ENCODE results near the gene MCCC1. TPM values are rescaled to one million over a fixed set of nuclear protein-coding genes. Genes with fewer than 3 reads are reported as not detected.

MCCC1 gene
- total RNA-seq, 1 experiment from 2014 or later, result 52.6 TPM

GRCh38 chr3:183074261-183074660, 25.0 kb downstream of the MCCC1 start:
- Histone ChIP-seq H3K4me2 (peak overlapping the region; percentile 34), H3K9me3 (ENCODE audit: insufficient read depth, low read depth) (peaks cover 10% of the 10 kb centered on the region), H3K27me3 (ENCODE audit: insufficient read depth, low read depth) (no peaks in the 10 kb centered on the region), H4K20me1 (ENCODE audit: insufficient read depth) (0 out of 2 replicates have a peak, but pooled peaks cover 2% of the 10 kb centered on the region), H3K4me3 (no peak overlapping the region), H2AFZ (no peak overlapping the region), H3F3A (ENCODE audit: insufficient read depth, low read depth) (peaks cover 12% of the 10 kb centered on the region), H3K27ac (peak overlapping the region; percentile 55), H3K4me1 (replicated peaks; ENCODE audit: insufficient read depth) (peaks cover 14% of the 10 kb centered on the region), H3K9me2 (ENCODE audit: insufficient read depth) (no peaks in the 10 kb centered on the region), H3K79me2 (ENCODE audit: low read depth) (no peaks in the 10 kb centered on the region), H3K36me3 (ENCODE audit: low read depth) (peaks cover 48% of the 10 kb centered on the region)
- intact Hi-C loops (cut with micrococcal nuclease; ENCODE audit: unreplicated experiment), result no loop called here
- BruUV-seq (replicated peaks), result no TSS peak
- ChIA-PET CTCF (no interaction called here), POLR2A (ENCODE audit: unreplicated experiment) (no interaction called here)
- TF ChIP-seq CTCF (conservative IDR thresholded peaks at IDR 0.05) (no peak), EZH2 (IDR thresholded peaks at IDR 0.05; ENCODE audit: low read depth) (no peak)
- DNase-seq, result no peak

GRCh38 chr3:183073839-183074238, 25.5 kb downstream of the MCCC1 start:
- no peaks in the 10 kb centered on the region for H3K9me2 ChIP-seq (ENCODE audit: insufficient read depth)
- BruUV-seq (replicated peaks), result no TSS peak
- H3K4me1 ChIP-seq (replicated peaks; ENCODE audit: insufficient read depth), result peaks cover 14% of the 10 kb centered on the region
- ChIA-PET POLR2A (ENCODE audit: unreplicated experiment) (no interaction called here), CTCF (no interaction called here)
- intact Hi-C loops (cut with micrococcal nuclease; ENCODE audit: unreplicated experiment), result no loop called here
- no peak for DNase-seq
- no peaks in the 10 kb centered on the region for H3K79me2 ChIP-seq (ENCODE audit: low read depth)
- H3K4me3 ChIP-seq, result no peak overlapping the region
- peaks cover 8% of the 10 kb centered on the region for H3K9me3 ChIP-seq (ENCODE audit: insufficient read depth, low read depth)
- peaks cover 12% of the 10 kb centered on the region for H3F3A ChIP-seq (ENCODE audit: insufficient read depth, low read depth)
- H3K27ac ChIP-seq, result peak overlapping the region; percentile 55
- H4K20me1 ChIP-seq (ENCODE audit: insufficient read depth), result 0 out of 2 replicates have a peak, but pooled peaks cover 2% of the 10 kb centered on the region
- no peaks in the 10 kb centered on the region for H3K27me3 ChIP-seq (ENCODE audit: insufficient read depth, low read depth)
- H3K4me2 ChIP-seq, result peak overlapping the region; percentile 34
- TF ChIP-seq CTCF (conservative IDR thresholded peaks at IDR 0.05) (no peak), EZH2 (IDR thresholded peaks at IDR 0.05; ENCODE audit: low read depth) (no peak)
- H3K36me3 ChIP-seq (ENCODE audit: low read depth), result peaks cover 44% of the 10 kb centered on the region
- H2AFZ ChIP-seq, result no peak overlapping the region

DNA sequence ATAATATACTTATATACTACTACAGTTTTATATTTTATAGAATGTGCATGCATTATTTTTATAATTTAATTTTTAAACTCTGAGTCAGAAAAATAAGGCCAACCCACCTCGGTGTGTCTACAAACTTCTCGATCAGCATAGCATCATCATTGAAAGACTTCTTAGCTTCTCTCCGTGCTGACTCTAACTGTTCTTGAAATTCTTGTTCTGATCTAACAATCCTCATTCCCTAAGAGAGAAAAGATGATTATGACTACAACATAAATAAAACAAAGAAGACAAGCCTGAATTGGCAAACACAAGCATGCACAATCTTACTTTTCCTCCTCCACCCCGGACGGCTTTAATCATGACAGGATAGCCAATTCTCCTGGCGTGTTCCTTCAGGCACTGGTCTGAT, 28.4 kb downstream of the MCCC1 start:
- Histone ChIP-seq H2AFZ (no peak overlapping the region), H3K36me3 (ENCODE audit: low read depth) (peaks cover 51% of the 10 kb centered on the region), H3K4me3 (no peak overlapping the region), H3K9me2 (ENCODE audit: insufficient read depth) (no peaks in the 10 kb centered on the region), H3F3A (ENCODE audit: insufficient read depth, low read depth) (peaks cover 12% of the 10 kb centered on the region), H3K27me3 (ENCODE audit: insufficient read depth, low read depth) (no peaks in the 10 kb centered on the region), H4K20me1 (ENCODE audit: insufficient read depth) (0 out of 2 replicates have a peak, but pooled peaks cover 2% of the 10 kb centered on the region), H3K9me3 (ENCODE audit: insufficient read depth, low read depth) (peaks cover 4% of the 10 kb centered on the region; the same call in 1 of the 2 replicates), H3K4me2 (no peak overlapping the region), H3K27ac (no peak overlapping the region), H3K79me2 (ENCODE audit: low read depth) (no peaks in the 10 kb centered on the region), H3K4me1 (replicated peaks; ENCODE audit: insufficient read depth) (peaks cover 14% of the 10 kb centered on the region)
- CTCF ChIA-PET, result no interaction called here
- TF ChIP-seq CTCF (conservative IDR thresholded peaks at IDR 0.05) (no peak), EZH2 (IDR thresholded peaks at IDR 0.05; ENCODE audit: low read depth) (no peak)
- intact Hi-C loops (cut with micrococcal nuclease; ENCODE audit: unreplicated experiment), result no loop called here
- POLR2A ChIA-PET (ENCODE audit: unreplicated experiment), result no interaction called here
- DNase-seq, result no peak
- BruUV-seq (replicated peaks), result no TSS peak

Data from PC-9 (cell line).